H9 (cell line): ENCODE measurements around the gene PHF12. TPM values are rescaled to one million over a fixed set of nuclear protein-coding genes. Genes with fewer than 3 reads are reported as not detected.

Experiments used
- DNase-seq: peaks from one replicate; pipeline ENCODE4 v3.0.0-alpha.2; 2017
- H2AFZ ChIP-seq: one replicate; pipeline ENCODE4 v1.6.1; 2013; ENCODE audit warnings: mild to moderate bottlenecking, low read length, control low read depth, moderate library complexity
- H2AK5ac ChIP-seq: 2 replicates; pipeline ENCODE4 v1.6.1; 2013; ENCODE audit warnings: low read length, control low read depth, mixed read lengths; ENCODE audit not compliant: insufficient read length
- H2BK120ac ChIP-seq: one replicate; pipeline ENCODE4 v1.6.1; 2013; ENCODE audit warnings: low read depth, mild to moderate bottlenecking, low read length, control low read depth, inconsistent platforms; ENCODE audit not compliant: poor library complexity, severe bottlenecking
- H2BK12ac ChIP-seq: 2 replicates; pipeline ENCODE4 v1.6.1; 2013; ENCODE audit warnings: low read length, control low read depth, mixed read lengths, low read depth; ENCODE audit not compliant: insufficient read length
- H2BK15ac ChIP-seq: 2 replicates; pipeline ENCODE4 v1.6.1; 2013; ENCODE audit warnings: low read depth, low read length, control low read depth
- H2BK20ac ChIP-seq: one replicate; pipeline ENCODE4 v1.6.1; 2013; ENCODE audit warnings: low read depth, mild to moderate bottlenecking, low read length, control low read depth, inconsistent platforms; ENCODE audit not compliant: poor library complexity, severe bottlenecking
- H2BK5ac ChIP-seq: 2 replicates; pipeline ENCODE4 v1.6.1; 2013; ENCODE audit warnings: low read length, control low read depth, mixed read lengths; ENCODE audit not compliant: insufficient read length
- H3K14ac ChIP-seq: 2 replicates; pipeline ENCODE4 v1.6.1; 2013; ENCODE audit warnings: low read length, control low read depth; ENCODE audit not compliant: insufficient read depth
- H3K18ac ChIP-seq: 2 replicates; pipeline ENCODE4 v1.6.1; 2013; ENCODE audit warnings: low read depth, mild to moderate bottlenecking, mixed read lengths, low read length, control low read depth; ENCODE audit not compliant: insufficient read length
- H3K23ac ChIP-seq: 2 replicates; pipeline ENCODE4 v1.6.1; 2013; ENCODE audit warnings: low read length, control low read depth, mixed read lengths, low read depth; ENCODE audit not compliant: insufficient read length
- H3K23me2 ChIP-seq: 2 replicates; pipeline ENCODE4 v1.6.1; 2013; ENCODE audit warnings: low read depth, mild to moderate bottlenecking, mixed read lengths, low read length, control low read depth; ENCODE audit not compliant: insufficient read length, poor library complexity, severe bottlenecking
- H3K27ac ChIP-seq: 2 replicates; pipeline ENCODE4 v1.5.1; 2013; ENCODE audit warnings: low read length, control low read depth, mixed read lengths, low read depth; ENCODE audit not compliant: insufficient read length
- H3K27me3 ChIP-seq: 2 replicates; pipeline ENCODE4 v1.6.1; 2013; ENCODE audit warnings: low read length, control low read depth, inconsistent platforms; ENCODE audit not compliant: insufficient read depth
- H3K4ac ChIP-seq: 2 replicates; pipeline ENCODE4 v1.6.1; 2013; ENCODE audit warnings: low read depth, mild to moderate bottlenecking, control low read depth, inconsistent platforms, low read length, moderate library complexity
- H3K4me1 ChIP-seq: 2 replicates; pipeline ENCODE4 v1.6.1; 2013; ENCODE audit warnings: low read length, control low read depth, inconsistent platforms; ENCODE audit not compliant: insufficient read depth
- H3K4me2 ChIP-seq: 2 replicates; pipeline ENCODE4 v1.6.1; 2013; ENCODE audit warnings: low read length, control low read depth, mixed read lengths; ENCODE audit not compliant: insufficient read length, insufficient read depth
- H3K56ac ChIP-seq: 2 replicates; pipeline ENCODE4 v1.6.1; 2013; ENCODE audit warnings: low read depth, mild to moderate bottlenecking, mixed read lengths, low read length, control low read depth; ENCODE audit not compliant: insufficient read length
- H3K79me1 ChIP-seq: 2 replicates; pipeline ENCODE4 v1.6.1; 2013; ENCODE audit warnings: low read depth, mild to moderate bottlenecking, moderate library complexity, low read length, control low read depth, inconsistent platforms; ENCODE audit not compliant: insufficient read depth, poor library complexity, severe bottlenecking
- H3K79me2 ChIP-seq: 2 replicates; pipeline ENCODE4 v1.6.1; 2013; ENCODE audit warnings: low read length, control low read depth, inconsistent platforms; ENCODE audit not compliant: insufficient read depth
- H3K9ac ChIP-seq: 2 replicates; pipeline ENCODE4 v1.6.1; 2013; ENCODE audit warnings: low read length, control low read depth, mixed read lengths; ENCODE audit not compliant: insufficient read length; ENCODE audit errors: extremely low read depth
- H3K9me3 ChIP-seq: one replicate; pipeline ENCODE4 v1.6.1; 2013; ENCODE audit warnings: low read depth, low read length, inconsistent platforms; ENCODE audit not compliant: control insufficient read depth
- H3T11ph ChIP-seq: one replicate; pipeline ENCODE4 v1.6.1; 2013; ENCODE audit warnings: mild to moderate bottlenecking, low read length, control low read depth, inconsistent platforms
- H4K20me1 ChIP-seq: one replicate; pipeline ENCODE4 v1.6.1; 2013; ENCODE audit not compliant: control insufficient read depth, insufficient read length, insufficient read depth
- H4K5ac ChIP-seq: 2 replicates; pipeline ENCODE4 v1.6.1; 2013; ENCODE audit warnings: low read depth, mild to moderate bottlenecking, mixed read lengths, low read length, control low read depth; ENCODE audit not compliant: insufficient read length
- H4K8ac ChIP-seq: replicated peaks from 2 replicates; pipeline ENCODE4 v1.6.1; 2013; ENCODE audit warnings: low read length, control low read depth, mixed read lengths, low read depth; ENCODE audit not compliant: insufficient read length
- H4K91ac ChIP-seq: 2 replicates; pipeline ENCODE4 v1.6.1; 2013; ENCODE audit warnings: low read depth, mild to moderate bottlenecking, moderate library complexity, mixed read lengths, low read length, control low read depth; ENCODE audit not compliant: insufficient read length
- H3K27ac Mint-ChIP-seq, 3 experiments: 2 replicates in 2 of 3; 3 replicates in 1 of 3; pipeline ENCODE4 v1.8.0; 2020 to 2021; ENCODE audit warnings: mixed read lengths in 3 of 3, mild to moderate bottlenecking in 1 of 3, moderate library complexity in 1 of 3
- H3K27me3 Mint-ChIP-seq: 2 replicates; pipeline ENCODE4 v1.8.0; 2021; ENCODE audit warnings: low read depth, mild to moderate bottlenecking, moderate library complexity, mixed read lengths
- H3K36me3 Mint-ChIP-seq, 3 experiments: 2 replicates in 2 of 3; 3 replicates in 1 of 3; pipeline ENCODE4 v1.8.0; 2020 to 2021; ENCODE audit warnings: low read depth in 3 of 3, mixed read lengths in 3 of 3; ENCODE audit not compliant: insufficient read depth in 1 of 3
- H3K4me1 Mint-ChIP-seq, 2 experiments: 2 replicates each; pipeline ENCODE4 v1.8.0; 2020; ENCODE audit warnings: mixed read lengths in 2 of 2
- H3K4me3 Mint-ChIP-seq, 2 experiments: 2 replicates in 1 of 2; 3 replicates in 1 of 2; pipeline ENCODE4 v1.8.0; 2020 to 2021; ENCODE audit warnings: mild to moderate bottlenecking in 2 of 2, mixed read lengths in 2 of 2, moderate library complexity in 1 of 2
- H3K9me3 Mint-ChIP-seq, 2 experiments: 2 replicates in 1 of 2; 3 replicates in 1 of 2; pipeline ENCODE4 v1.8.0; 2020; ENCODE audit warnings: mild to moderate bottlenecking in 2 of 2, mixed read lengths in 2 of 2, moderate library complexity in 1 of 2
- CTCF ChIP-seq: fragments of 200-600 bp; sonication (generic); conservative IDR thresholded peaks from 3 replicates; pipeline ENCODE4 v1.8.0; 2021; ENCODE audit warnings: antibody characterized with exemption, mild to moderate bottlenecking
- total RNA-seq: library from RNA; stranded (reverse); gene quantifications from 2 replicates; pipeline ENCODE4 v1.2.1, GENCODE V29; 2021

PHF12 gene
- total RNA-seq, 1 experiment from 2014 or later, result 62.1 TPM

GRCh38 chr17:28989028-28989427 is 37.7 kb upstream of the PHF12 start:
- no peak overlapping the region for H4K5ac ChIP-seq
- no peak overlapping the region for H3K56ac ChIP-seq
- TF ChIP-seq CTCF, result no peak
- H2BK20ac ChIP-seq, result no peak overlapping the region
- no peak overlapping the region for H3K14ac ChIP-seq
- no peak overlapping the region for H2BK15ac ChIP-seq
- H3K27ac ChIP-seq, result no peak overlapping the region
- no peak for DNase-seq
- H3K23ac ChIP-seq, result no peak overlapping the region
- no peak overlapping the region for H2BK12ac ChIP-seq
- H2BK5ac ChIP-seq, result no peak overlapping the region
- Mint-ChIP-seq H3K9me3 (peaks cover 0 to 2% of the 10 kb centered on the region in 2 experiments; a peak in 1 of 5 replicates), H3K36me3 (no peaks in the 10 kb centered on the region; a peak in 1 of 7 replicates), H3K27me3 (peaks cover 8% of the 10 kb centered on the region), H3K4me1 (peaks cover 27 to 44% of the 10 kb centered on the region in 2 experiments), H3K27ac (no peak overlapping the region), H3K4me3 (no peak overlapping the region)
- H3K79me2 ChIP-seq, result no peaks in the 10 kb centered on the region
- no peak overlapping the region for H3K4ac ChIP-seq
- H4K20me1 ChIP-seq, result no peaks in the 10 kb centered on the region
- H3K18ac ChIP-seq, result no peak overlapping the region
- no peaks in the 10 kb centered on the region; the same call in 1 of the 2 replicates for H3K4me1 ChIP-seq
- H3T11ph ChIP-seq, result no peak overlapping the region
- H3K23me2 ChIP-seq, result no peaks in the 10 kb centered on the region
- no peak overlapping the region for H2AFZ ChIP-seq
- H3K9ac ChIP-seq, result no peak overlapping the region
- H3K4me2 ChIP-seq, result no peak overlapping the region
- no peak overlapping the region for H4K8ac ChIP-seq
- no peak overlapping the region for H4K91ac ChIP-seq
- no peak overlapping the region for H2AK5ac ChIP-seq
- H3K79me1 ChIP-seq, result no peaks in the 10 kb centered on the region
- H2BK120ac ChIP-seq, result no peak overlapping the region
- no peaks in the 10 kb centered on the region for H3K9me3 ChIP-seq
- no peaks in the 10 kb centered on the region for H3K27me3 ChIP-seq
